Measurements from ENCODE around the gene SIKE1.

SIKE1 gene

GRCh38 chr1:114770989-114771388 is 9.5 kb downstream of the SIKE1 start:
- CTCF ChIA-PET, result no interaction called here
- POLR2A ChIA-PET, result interaction anchor here (1.2 kb wide), 1 partner anchor 9 kb away, joined by 3 read pairs; the partner anchor contains the start of gene SIKE1
- no peak for DNase-seq (ENCODE audit: extremely low spot score)
- TF ChIP-seq CTBP1 (IDR thresholded peaks at IDR 0.05; ENCODE audit: borderline replicate concordance), result no peak
- TF ChIP-seq NFRKB (IDR thresholded peaks at IDR 0.05), result no peak
- no peak for TF ChIP-seq FOXA1 (IDR thresholded peaks at IDR 0.05)
- TF ChIP-seq FOXM1 (IDR thresholded peaks at IDR 0.05; ENCODE audit: borderline replicate concordance), result no peak
- TF ChIP-seq SP1 (IDR thresholded peaks at IDR 0.05), result no peak
- no peak for TF ChIP-seq L3MBTL2 (conservative IDR thresholded peaks at IDR 0.05)
- TF ChIP-seq ZNF384 (IDR thresholded peaks at IDR 0.05), result no peak
- TF ChIP-seq HDGF (IDR thresholded peaks at IDR 0.05; ENCODE audit: borderline replicate concordance), result no peak
- TF ChIP-seq ELF4 (IDR thresholded peaks at IDR 0.05), result no peak
- no peak for TF ChIP-seq PKNOX1 (IDR thresholded peaks at IDR 0.05)
- no peak for TF ChIP-seq ARNT (IDR thresholded peaks at IDR 0.05)
- no peak for TF ChIP-seq SUZ12 (IDR thresholded peaks at IDR 0.05)

- no peak for DNase-seq (ENCODE audit: extremely low spot score)
- CTCF ChIA-PET, result no interaction called here
- POLR2A ChIA-PET, result no interaction called here
- TF ChIP-seq L3MBTL2 (conservative IDR thresholded peaks at IDR 0.05), result no peak
- no peak for TF ChIP-seq FOXM1 (IDR thresholded peaks at IDR 0.05; ENCODE audit: borderline replicate concordance)
- no peak for TF ChIP-seq FOXA1 (IDR thresholded peaks at IDR 0.05)
- no peak for TF ChIP-seq HDGF (IDR thresholded peaks at IDR 0.05; ENCODE audit: borderline replicate concordance)
- TF ChIP-seq LEF1 (IDR thresholded peaks at IDR 0.05; ENCODE audit: borderline replicate concordance), result no peak
- TF ChIP-seq BHLHE40 (IDR thresholded peaks at IDR 0.05; ENCODE audit: borderline replicate concordance), result no peak
- no peak for TF ChIP-seq CTBP1 (IDR thresholded peaks at IDR 0.05; ENCODE audit: borderline replicate concordance)
- TF ChIP-seq SUZ12 (IDR thresholded peaks at IDR 0.05), result no peak
- no peak for TF ChIP-seq ARNT (IDR thresholded peaks at IDR 0.05)
- no peak for TF ChIP-seq TARDBP (IDR thresholded peaks at IDR 0.05)
- no peak for TF ChIP-seq ELF4 (IDR thresholded peaks at IDR 0.05)
- TF ChIP-seq FOXK2 (IDR thresholded peaks at IDR 0.05), result no peak
- no peak for TF ChIP-seq SP1 (IDR thresholded peaks at IDR 0.05)
- no peak for TF ChIP-seq ZNF384 (IDR thresholded peaks at IDR 0.05)
- TF ChIP-seq NFRKB (IDR thresholded peaks at IDR 0.05), result no peak
- no peak for TF ChIP-seq PKNOX1 (IDR thresholded peaks at IDR 0.05)
Observed at GRCh38 chr1:114764689-114765088, 15.8 kb downstream of the SIKE1 start.

GRCh38 chr1:114758256-114758832 is 22.1 kb downstream of the SIKE1 start:
- DNase-seq (ENCODE audit: extremely low spot score), result peak; percentile 12
- ChIA-PET CTCF (no interaction called here), POLR2A (interaction anchor here (1.0 to 1.4 kb wide), 6 partner anchors 21 to 113 kb away, joined by 3 to 11 read pairs (median 4); partner anchors contain the start of genes DENND2C, NRAS and SIKE1)
- TF ChIP-seq FOXK2 (IDR thresholded peaks at IDR 0.05) (peak; percentile 61; the same call in 1 of the 2 replicates), PKNOX1 (IDR thresholded peaks at IDR 0.05) (peak; percentile 87), L3MBTL2 (conservative IDR thresholded peaks at IDR 0.05) (peak; percentile 72), FOXA1 (IDR thresholded peaks at IDR 0.05) (no peak), NFRKB (IDR thresholded peaks at IDR 0.05) (no peak)

GRCh38 chr1:114757455-114758255 is 22.8 kb downstream of the SIKE1 start, which contains the start of gene CSDE1:
Gene CSDE1, minus strand, starts transcription at chr1:114757984. Its CDS starts 18,094 bp downstream, at chr1:114739890.
- POLR2A ChIA-PET, result interaction anchor here (0.6 to 1.4 kb wide), 7 partner anchors 13 to 112 kb away, joined by 3 to 11 read pairs (median 4); partner anchors contain the start of genes DENND2C, NRAS and SIKE1
- CTCF ChIA-PET, result no interaction called here
- TF ChIP-seq FOXA1 (IDR thresholded peaks at IDR 0.05) (no peak), NFRKB (IDR thresholded peaks at IDR 0.05) (peak; percentile 97), ELF4 (IDR thresholded peaks at IDR 0.05) (peak; percentile 71)
- peak; percentile 98 for DNase-seq (ENCODE audit: extremely low spot score)

GRCh38 chr1:114756949-114757454 is 23.5 kb downstream of the SIKE1 start:
- ChIA-PET POLR2A (interaction anchor here (0.6 to 1.4 kb wide), 8 partner anchors 12 to 111 kb away, joined by 3 to 11 read pairs (median 4); partner anchors contain the start of genes DENND2C, NRAS and SIKE1), CTCF (no interaction called here)
- no peak for TF ChIP-seq PKNOX1 (IDR thresholded peaks at IDR 0.05)
- no peak for TF ChIP-seq TARDBP (IDR thresholded peaks at IDR 0.05)
- TF ChIP-seq CTBP1 (IDR thresholded peaks at IDR 0.05; ENCODE audit: borderline replicate concordance), result no peak
- TF ChIP-seq FOXA1 (IDR thresholded peaks at IDR 0.05), result no peak
- no peak for TF ChIP-seq SUZ12 (IDR thresholded peaks at IDR 0.05)
- TF ChIP-seq FOXK2 (IDR thresholded peaks at IDR 0.05), result no peak
- TF ChIP-seq HDGF (IDR thresholded peaks at IDR 0.05; ENCODE audit: borderline replicate concordance), result no peak
- TF ChIP-seq SP1 (IDR thresholded peaks at IDR 0.05), result no peak
- TF ChIP-seq L3MBTL2 (conservative IDR thresholded peaks at IDR 0.05), result no peak
- TF ChIP-seq ARNT (IDR thresholded peaks at IDR 0.05), result no peak
- peak; percentile 20 for DNase-seq (ENCODE audit: extremely low spot score)
